HepG2 (cell line): ENCODE data around the gene MORC4. TPM values are rescaled to one million over a fixed set of nuclear protein-coding genes. Genes with fewer than 3 reads are reported as not detected.

ENCODE experiments used
- ATAD3A ChIP-seq: sonication (generic); formaldehyde crosslinking; IDR thresholded peaks from 2 replicates; pipeline ENCODE4 v1.4.0; 2020; ENCODE audit warnings: missing genetic modification reagents
- FOXK1 ChIP-seq: sonication (generic); formaldehyde crosslinking; IDR thresholded peaks from 2 replicates; pipeline ENCODE4 v1.4.0; 2020; ENCODE audit warnings: low read depth, missing genetic modification reagents, borderline replicate concordance
- LRRFIP1 ChIP-seq: sonication (generic); formaldehyde crosslinking; conservative IDR thresholded peaks from 2 replicates; pipeline ENCODE4 v1.4.0; 2020; ENCODE audit warnings: missing genetic modification reagents
- NCOA2 ChIP-seq: sonication (generic); formaldehyde crosslinking; IDR thresholded peaks from 2 replicates; pipeline ENCODE4 v1.8.0; 2022; ENCODE audit warnings: inconsistent platforms
- PAXIP1 ChIP-seq: sonication (generic); formaldehyde crosslinking; conservative IDR thresholded peaks from 2 replicates; pipeline ENCODE4 v1.4.0; 2020; ENCODE audit warnings: mild to moderate bottlenecking, missing genetic modification reagents, moderate library complexity
- POLR2G ChIP-seq: fragments of 200-400 bp; formaldehyde crosslinking; IDR thresholded peaks from 2 replicates; pipeline ENCODE4 v1.6.1; 2018; ENCODE audit warnings: mild to moderate bottlenecking, low read depth, low read length, moderate library complexity
- SUZ12 ChIP-seq: fragments of 150-350 bp; IDR thresholded peaks from 2 replicates; pipeline ENCODE4 v1.6.1; 2014; ENCODE audit warnings: low read depth, low read length
- ZNF253 ChIP-seq: sonication (generic); formaldehyde crosslinking; IDR thresholded peaks from 2 replicates; pipeline ENCODE4 v1.8.0; 2022; ENCODE audit warnings: mild to moderate bottlenecking, missing genetic modification reagents, borderline replicate concordance
- ZNF292 ChIP-seq: sonication (generic); formaldehyde crosslinking; IDR thresholded peaks from 2 replicates; pipeline ENCODE4 v1.8.1; 2022; ENCODE audit warnings: mild to moderate bottlenecking, low read depth, missing genetic modification reagents, borderline replicate concordance
- ZNF652 ChIP-seq: IDR thresholded peaks from 2 replicates; pipeline ENCODE4 v1.6.1; 2016; ENCODE audit warnings: low read depth, borderline replicate concordance
- ZSCAN31 ChIP-seq: sonication (generic); formaldehyde crosslinking; IDR thresholded peaks from 2 replicates; pipeline ENCODE4 v1.5.0; 2020; ENCODE audit warnings: low read depth, mild to moderate bottlenecking, missing genetic modification reagents
- ZUFSP ChIP-seq: sonication (generic); formaldehyde crosslinking; IDR thresholded peaks from 2 replicates; pipeline ENCODE4 v1.9.0; 2021; ENCODE audit warnings: missing genetic modification reagents, mild to moderate bottlenecking, borderline replicate concordance
- polyA plus RNA-seq, 8 experiments: library from polyadenylated mRNA; depleted of rRNA in 3 of 8; stranded (reverse) in 7 of 8; unstranded in 1 of 8; fragments of >200 nt; fragmentation: Illumina TruSeq in 4 of 8; extraction: Trizol in 4 of 8; gene quantifications; 2 replicates each; pipeline versions ENCODE4 v1.2.1 to v1.2.3, GENCODE V29; 2011 to 2016; ENCODE audit warnings: low read depth in 4 of 8, missing spikeins in 1 of 8, mixed read lengths in 1 of 8; ENCODE audit not compliant: insufficient read depth in 1 of 8
- total RNA-seq, 5 experiments: library from RNA; depleted of rRNA; stranded (reverse); fragments of >200 nt; fragmentation: Illumina TruSeq; extraction: Trizol; gene quantifications; 2 replicates each; pipeline ENCODE4 v1.2.3, GENCODE V29; 2016; ENCODE audit warnings: low read depth in 1 of 5
- TF ChIP-seq, protein P1 (sequence below): sonication (generic); formaldehyde crosslinking; IDR thresholded peaks from 2 replicates; pipeline ENCODE4 v1.4.0; 2020; ENCODE audit warnings: missing genetic modification reagents, borderline replicate concordance
- TF ChIP-seq, protein P2 (sequence below): sonication (generic); formaldehyde crosslinking; IDR thresholded peaks from 2 replicates; pipeline ENCODE4 v1.9.0; 2021; ENCODE audit warnings: missing genetic modification reagents, borderline replicate concordance
- TF ChIP-seq, protein P3 (sequence below): sonication (generic); IDR thresholded peaks from 2 replicates; pipeline ENCODE4 v1.6.1; 2016; ENCODE audit warnings: low read depth, borderline replicate concordance

Gene MORC4
- total and polyA plus RNA-seq, 2 of the 13 experiments (the other 11 are each of a cell fraction or from before 2014, with no cell fraction given), result 7.3 to 17.6 TPM

- no peak for TF ChIP-seq LRRFIP1 (CRISPR knock-in tag)
- TF ChIP-seq ZUFSP (CRISPR knock-in tag), result no peak
- TF ChIP-seq, protein P1, sequence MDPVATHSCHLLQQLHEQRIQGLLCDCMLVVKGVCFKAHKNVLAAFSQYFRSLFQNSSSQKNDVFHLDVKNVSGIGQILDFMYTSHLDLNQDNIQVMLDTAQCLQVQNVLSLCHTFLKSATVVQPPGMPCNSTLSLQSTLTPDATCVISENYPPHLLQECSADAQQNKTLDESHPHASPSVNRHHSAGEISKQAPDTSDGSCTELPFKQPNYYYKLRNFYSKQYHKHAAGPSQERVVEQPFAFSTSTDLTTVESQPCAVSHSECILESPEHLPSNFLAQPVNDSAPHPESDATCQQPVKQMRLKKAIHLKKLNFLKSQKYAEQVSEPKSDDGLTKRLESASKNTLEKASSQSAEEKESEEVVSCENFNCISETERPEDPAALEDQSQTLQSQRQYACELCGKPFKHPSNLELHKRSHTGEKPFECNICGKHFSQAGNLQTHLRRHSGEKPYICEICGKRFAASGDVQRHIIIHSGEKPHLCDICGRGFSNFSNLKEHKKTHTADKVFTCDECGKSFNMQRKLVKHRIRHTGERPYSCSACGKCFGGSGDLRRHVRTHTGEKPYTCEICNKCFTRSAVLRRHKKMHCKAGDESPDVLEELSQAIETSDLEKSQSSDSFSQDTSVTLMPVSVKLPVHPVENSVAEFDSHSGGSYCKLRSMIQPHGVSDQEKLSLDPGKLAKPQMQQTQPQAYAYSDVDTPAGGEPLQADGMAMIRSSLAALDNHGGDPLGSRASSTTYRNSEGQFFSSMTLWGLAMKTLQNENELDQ (CRISPR knock-in tag), result no peak
- TF ChIP-seq ZSCAN31, result no peak
- no peak for TF ChIP-seq ZNF292
- TF ChIP-seq NCOA2, result peak; percentile 67; the same call in 1 of the 2 replicates
- TF ChIP-seq ZNF253 (CRISPR knock-in tag), result no peak
- TF ChIP-seq PAXIP1 (CRISPR knock-in tag), result peak; percentile 62
- TF ChIP-seq, protein P2, sequence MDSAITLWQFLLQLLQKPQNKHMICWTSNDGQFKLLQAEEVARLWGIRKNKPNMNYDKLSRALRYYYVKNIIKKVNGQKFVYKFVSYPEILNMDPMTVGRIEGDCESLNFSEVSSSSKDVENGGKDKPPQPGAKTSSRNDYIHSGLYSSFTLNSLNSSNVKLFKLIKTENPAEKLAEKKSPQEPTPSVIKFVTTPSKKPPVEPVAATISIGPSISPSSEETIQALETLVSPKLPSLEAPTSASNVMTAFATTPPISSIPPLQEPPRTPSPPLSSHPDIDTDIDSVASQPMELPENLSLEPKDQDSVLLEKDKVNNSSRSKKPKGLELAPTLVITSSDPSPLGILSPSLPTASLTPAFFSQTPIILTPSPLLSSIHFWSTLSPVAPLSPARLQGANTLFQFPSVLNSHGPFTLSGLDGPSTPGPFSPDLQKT (CRISPR knock-in tag), result no peak
- peak; percentile 60; the same call in 1 of the 2 replicates for TF ChIP-seq POLR2G
- no peak for TF ChIP-seq SUZ12
- TF ChIP-seq FOXK1, result no peak
- no peak for TF ChIP-seq ATAD3A
- TF ChIP-seq, protein P3, sequence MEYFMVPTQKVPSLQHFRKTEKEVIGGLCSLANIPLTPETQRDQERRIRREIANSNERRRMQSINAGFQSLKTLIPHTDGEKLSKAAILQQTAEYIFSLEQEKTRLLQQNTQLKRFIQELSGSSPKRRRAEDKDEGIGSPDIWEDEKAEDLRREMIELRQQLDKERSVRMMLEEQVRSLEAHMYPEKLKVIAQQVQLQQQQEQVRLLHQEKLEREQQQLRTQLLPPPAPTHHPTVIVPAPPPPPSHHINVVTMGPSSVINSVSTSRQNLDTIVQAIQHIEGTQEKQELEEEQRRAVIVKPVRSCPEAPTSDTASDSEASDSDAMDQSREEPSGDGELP, result peak; percentile 69; the same call in 1 of the 2 replicates
- no peak for TF ChIP-seq ZNF652
Observed at GRCh38 chrX:106933538-106933961, 66.5 kb downstream of the MORC4 start (continued).
